Keratinocyte (primary cell): ENCODE measurements around the gene AP4B1. TPM values are rescaled to one million over a fixed set of nuclear protein-coding genes. Genes with fewer than 3 reads are reported as not detected.

ENCODE experiments used
- DNase-seq: peaks from one replicate; pipeline ENCODE4 v3.0.0-alpha.2; 2011; ENCODE audit warnings: low read depth, missing footprints, low spot score
- FAIRE-seq: peaks from 2 replicates; lab custom pipeline; 2011; peaks lifted over from hg19 to GRCh38; lab: Jason Lieb, UNC
- H2AFZ ChIP-seq: 2 replicates; pipeline ENCODE4 v1.6.0; 2012; ENCODE audit warnings: low read length, control low read depth, inconsistent platforms; ENCODE audit not compliant: control insufficient read depth
- H3K27ac ChIP-seq: 2 replicates; pipeline ENCODE4 v1.5.1; 2011; ENCODE audit warnings: low read length; ENCODE audit not compliant: control insufficient read depth, insufficient read depth
- H3K27me3 ChIP-seq: 3 replicates; pipeline ENCODE4 v1.6.0; 2011; ENCODE audit warnings: low read length; ENCODE audit not compliant: control insufficient read depth, insufficient read depth; ENCODE audit errors: extremely low read depth
- H3K36me3 ChIP-seq, 2 experiments: 2 replicates in 1 of 2; 3 replicates in 1 of 2; pipeline ENCODE4 v1.5.1; 2011; ENCODE audit warnings: low read length in 2 of 2, mild to moderate bottlenecking in 1 of 2; ENCODE audit not compliant: control insufficient read depth in 2 of 2, insufficient read depth in 2 of 2; ENCODE audit errors: extremely low read depth in 1 of 2
- H3K4me1 ChIP-seq: 3 replicates; pipeline ENCODE4 v1.5.1; 2011; ENCODE audit warnings: low read length; ENCODE audit not compliant: control insufficient read depth, insufficient read depth; ENCODE audit errors: extremely low read depth
- H3K4me2 ChIP-seq: 3 replicates; pipeline ENCODE4 v1.6.0; 2011; ENCODE audit warnings: low read depth, low read length; ENCODE audit not compliant: control insufficient read depth, insufficient read depth; ENCODE audit errors: extremely low read depth
- H3K4me3 ChIP-seq, 3 experiments: fragments of 200-600 bp in 1 of 3; sonication (generic) in 1 of 3; 2 replicates in 2 of 3; 3 replicates in 1 of 3; pipeline ENCODE4 v1.5.1; 2011 to 2016; ENCODE audit warnings: low read length in 3 of 3, mild to moderate bottlenecking in 3 of 3, control low read depth in 2 of 3, inconsistent platforms in 1 of 3, low read depth in 1 of 3, mixed read lengths in 1 of 3, mixed run types in 1 of 3, moderate library complexity in 1 of 3; ENCODE audit not compliant: control insufficient read depth in 2 of 3, insufficient read depth in 2 of 3; ENCODE audit errors: extremely low read depth in 1 of 3
- H3K79me2 ChIP-seq: 2 replicates; pipeline ENCODE4 v1.6.0; 2012; ENCODE audit warnings: low read length; ENCODE audit not compliant: control insufficient read depth, insufficient read depth
- H3K9ac ChIP-seq: 3 replicates; pipeline ENCODE4 v1.6.0; 2011; ENCODE audit warnings: low read length; ENCODE audit not compliant: control insufficient read depth, insufficient read depth; ENCODE audit errors: extremely low read depth
- H3K9me1 ChIP-seq: 3 replicates; pipeline ENCODE4 v1.6.0; 2011; ENCODE audit warnings: low read length; ENCODE audit not compliant: control insufficient read depth, insufficient read depth; ENCODE audit errors: extremely low read depth
- H3K9me3 ChIP-seq: 2 replicates; pipeline ENCODE4 v1.5.1; 2012; ENCODE audit warnings: low read depth, low read length; ENCODE audit not compliant: control insufficient read depth
- H4K20me1 ChIP-seq: 3 replicates; pipeline ENCODE4 v1.6.0; 2011; ENCODE audit warnings: low read length; ENCODE audit not compliant: control insufficient read depth, insufficient read depth; ENCODE audit errors: extremely low read depth
- CTCF ChIP-seq, 3 experiments: IDR thresholded peaks in 1 of 3; conservative IDR thresholded peaks in 1 of 3; optimal IDR thresholded peaks in 1 of 3; 2 replicates in 2 of 3; 3 replicates in 1 of 3; pipeline versions ENCODE3 to v1.5.1; 2011; ENCODE audit warnings: low read length in 3 of 3, mild to moderate bottlenecking in 3 of 3, moderate library complexity in 2 of 3, control low read depth in 1 of 3, inconsistent platforms in 1 of 3; ENCODE audit not compliant: insufficient read depth in 2 of 3; ENCODE audit errors: extremely low read depth in 1 of 3
- EZH2 ChIP-seq: IDR thresholded peaks from one replicate; pipeline ENCODE4 v1.6.1; 2012; ENCODE audit warnings: inconsistent platforms, mild to moderate bottlenecking, low read length, moderate library complexity
- dilution Hi-C: fragments of 300-500 bp; cut with MboI; formaldehyde crosslinking; loops from one replicate; pipeline ENCODE4 v1.7.0; 2020; ENCODE audit warnings: low sequenced_read_pairs; ENCODE audit not compliant: extremely low pct_ligation_motif_present
- polyA plus RNA-seq, 5 experiments: library from polyadenylated mRNA; depleted of rRNA in 3 of 5; stranded (reverse) in 3 of 5; stranded (forward) in 1 of 5; unstranded in 1 of 5; fragments of >200 nt; gene quantifications; 1 replicate in 1 of 5; 2 replicates in 3 of 5; 3 replicates in 1 of 5; pipeline versions ENCODE4 v1.2.1 to v1.2.3, GENCODE V29; 2011 to 2012; ENCODE audit warnings: missing spikeins in 2 of 5, low read depth in 1 of 5, low replicate concordance in 1 of 5

Gene AP4B1
- polyA plus RNA-seq, 1 donor (not counting 4 experiments of a cell fraction or from before 2014, with no cell fraction given), result 16.5 TPM

- H3K36me3 ChIP-seq, result peaks cover 0 to 4% of the 10 kb centered on the region in 2 experiments
- no peaks in the 10 kb centered on the region for H3K79me2 ChIP-seq
- dilution Hi-C loops, result no loop called here
- FAIRE-seq (no peak), DNase-seq (no peak)
- H3K9ac ChIP-seq, result no peak overlapping the region
- H3K27ac ChIP-seq, result no peak overlapping the region
- H3K27me3 ChIP-seq, result no peaks in the 10 kb centered on the region
- no peaks in the 10 kb centered on the region for H4K20me1 ChIP-seq
- TF ChIP-seq EZH2, result no peak
- no peak for TF ChIP-seq CTCF (optimal IDR thresholded peaks at IDR 0.05 in 1 of 3, IDR thresholded peaks at IDR 0.05 in 1 of 3, conservative IDR thresholded peaks at IDR 0.05 in 1 of 3; ENCODE audit: extremely low read depth in 1 of 3, insufficient read depth in 2 of 3, low read length in 3 of 3)
- no peaks in the 10 kb centered on the region for H3K9me1 ChIP-seq
- no peak overlapping the region for H3K4me2 ChIP-seq
- H3K9me3 ChIP-seq, result no peaks in the 10 kb centered on the region
- no peak overlapping the region for H2AFZ ChIP-seq
- peaks cover 11% of the 10 kb centered on the region for H3K4me1 ChIP-seq
- H3K4me3 ChIP-seq, result no peak overlapping the region
Measured at GRCh38 chr1:113890816-113891215, 13.8 kb downstream of the AP4B1 start.

GRCh38 chr1:113887402-113888175 lies 17.0 kb downstream of the AP4B1 start, which contains the start of gene BCL2L15:
Gene BCL2L15 (minus strand): TSS chr1:113887581. CDS start chr1:113887375, 206 bp downstream.
- H3K27me3 ChIP-seq, result no peaks in the 10 kb centered on the region
- no peak within 1 kb of the TSS for H3K4me3 ChIP-seq

More at GRCh38 chr1:113887402-113888175, 17.0 kb downstream of the AP4B1 start, which contains the start of gene BCL2L15:
- H3K9ac ChIP-seq, result no peak within 1 kb of the TSS
- dilution Hi-C loops, result no loop called here
- peak within 1 kb of the TSS; percentile 0 for H2AFZ ChIP-seq
- TF ChIP-seq EZH2 (no peak), CTCF (optimal IDR thresholded peaks at IDR 0.05 in 1 of 3, IDR thresholded peaks at IDR 0.05 in 1 of 3, conservative IDR thresholded peaks at IDR 0.05 in 1 of 3; ENCODE audit: extremely low read depth in 1 of 3, insufficient read depth in 2 of 3, low read length in 3 of 3) (no peak)
- no peaks in the 10 kb centered on the region for H3K79me2 ChIP-seq
- FAIRE-seq, result no peak
- H3K4me2 ChIP-seq, result peak within 1 kb of the TSS; percentile 2
- H3K9me3 ChIP-seq, result no peaks in the 10 kb centered on the region
- no peak for DNase-seq
- H3K9me1 ChIP-seq, result no peaks in the 10 kb centered on the region
- no peaks in the 10 kb centered on the region for H3K36me3 ChIP-seq
- no peaks in the 10 kb centered on the region for H4K20me1 ChIP-seq
- H3K4me1 ChIP-seq, result peaks cover 15% of the 10 kb centered on the region
- no peak within 1 kb of the TSS for H3K27ac ChIP-seq
